ENCODE results near the gene SGPP1. TPM values are rescaled to one million over a fixed set of nuclear protein-coding genes. Genes with fewer than 3 reads are reported as not detected.
"Not testable (repeated sequence)": the region's sequence is repeated elsewhere in the genome, so short reads cannot be mapped to it uniquely, and the experiment has no call there.

Gene SGPP1
- total RNA-seq, 1 donor from 2014 or later, result 21.8 TPM

DNA sequence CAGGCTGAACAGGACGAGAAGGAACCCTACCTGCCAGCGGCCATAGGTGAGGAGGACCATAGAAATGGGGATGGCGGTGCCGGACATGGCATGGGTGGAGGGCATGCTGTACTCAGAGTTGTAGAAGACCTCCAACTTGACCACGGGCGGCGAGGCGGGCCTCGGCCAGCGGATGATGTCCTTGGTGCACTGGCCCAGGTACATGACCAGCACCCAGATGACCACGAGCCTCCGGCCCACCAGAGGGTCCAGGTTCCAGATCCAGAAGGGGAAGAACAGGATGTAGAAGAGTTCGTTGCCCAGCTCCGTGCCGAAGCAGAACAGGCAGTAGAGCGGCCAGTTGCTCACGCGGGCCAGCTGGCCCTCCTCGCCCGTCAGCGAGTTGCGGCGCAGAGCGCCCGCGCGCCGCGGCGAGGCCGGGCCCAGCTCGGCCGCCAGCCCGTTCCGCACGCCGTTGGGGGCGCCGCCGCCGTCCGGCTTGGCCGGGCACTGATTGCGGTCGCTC is 582 bp downstream of the SGPP1 start:
- intact Hi-C loops (cut with micrococcal nuclease), result loop anchor here (1.0 to 10.0 kb wide), 4 partner anchors 125 to 662 kb away; partner anchors contain the start of genes MTHFD1, PPP2R5E and SYNE2

DNA sequence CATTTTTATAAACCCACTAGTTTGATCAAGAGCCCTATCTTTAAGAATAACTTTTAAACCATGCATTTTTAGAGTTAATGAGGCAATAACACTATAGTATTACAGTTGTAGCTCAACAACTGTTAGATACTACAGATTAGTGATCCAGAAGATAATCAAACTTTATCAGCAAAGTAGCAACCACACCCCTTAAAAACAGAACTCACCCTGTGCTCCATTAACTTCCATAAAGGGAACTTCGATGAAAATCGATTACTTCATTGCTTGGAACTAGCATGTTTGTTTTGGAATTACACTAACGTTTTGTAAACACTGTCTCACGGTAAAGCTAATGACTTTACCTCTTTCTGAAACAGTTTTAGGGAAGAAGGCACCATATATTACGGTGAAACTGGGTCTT is 1.4 kb downstream of the SGPP1 start:
- intact Hi-C loops (cut with micrococcal nuclease), result loop anchor here (2.0 to 10.0 kb wide), 3 partner anchors 126 to 662 kb away; partner anchors contain the start of genes MTHFD1 and SYNE2

DNA sequence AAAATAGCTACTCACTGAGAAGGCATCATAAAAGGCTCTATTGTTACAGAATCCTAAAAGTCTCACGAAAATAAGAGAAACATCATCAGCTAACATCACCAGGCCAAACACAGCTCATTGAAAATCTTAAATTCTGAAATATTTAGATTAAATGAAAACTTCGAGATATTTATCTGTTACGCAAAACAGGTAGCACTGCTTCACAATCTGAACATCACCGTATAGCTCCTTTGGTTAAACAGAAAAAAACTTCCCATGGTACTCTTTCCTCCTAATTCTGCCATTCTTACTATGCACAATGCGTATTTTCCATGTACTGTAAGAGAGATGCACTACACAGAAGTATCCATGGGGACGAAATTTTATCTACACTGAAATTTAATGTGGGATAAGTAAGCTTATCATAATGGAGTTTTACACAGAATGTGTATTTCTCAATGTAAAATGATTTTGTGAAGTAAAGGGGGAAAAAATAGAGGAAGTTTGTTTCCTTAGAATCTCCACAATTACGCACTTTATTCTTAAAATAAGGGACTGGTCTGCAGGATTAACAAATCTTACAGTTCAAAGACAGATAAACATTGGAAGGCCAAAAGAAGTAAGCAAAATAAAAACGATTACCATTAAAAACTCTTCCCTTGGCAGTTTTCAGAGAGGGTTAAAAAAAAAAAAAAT is 1.9 kb downstream of the SGPP1 start:
- intact Hi-C loops (cut with micrococcal nuclease), result loop anchor here (2.0 to 10.0 kb wide), 3 partner anchors 126 to 663 kb away; partner anchors contain the start of genes MTHFD1 and SYNE2

DNA sequence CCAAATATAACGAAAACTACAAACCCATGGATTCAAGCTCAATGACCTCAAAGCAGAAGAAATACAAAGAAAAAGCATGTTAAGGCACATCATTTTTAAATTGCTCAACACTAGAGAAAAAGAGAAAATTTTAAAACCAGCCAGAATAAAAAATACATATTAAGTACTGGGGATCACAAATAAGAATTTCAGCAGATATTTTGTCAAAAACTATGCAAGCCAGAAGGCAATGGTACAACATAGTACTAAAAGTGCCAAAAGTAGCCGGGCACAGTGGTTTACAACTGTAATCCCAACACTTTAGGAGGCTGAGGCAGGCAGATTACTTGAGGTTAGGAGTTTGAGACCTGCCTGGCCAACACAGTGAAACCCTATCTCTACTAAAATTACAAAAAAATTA is 10.2 kb downstream of the SGPP1 start:
- intact Hi-C loops (cut with micrococcal nuclease), result loop anchor here (1.0 kb wide), 1 partner anchor 11 kb away; the partner anchor contains the start of gene SGPP1

DNA sequence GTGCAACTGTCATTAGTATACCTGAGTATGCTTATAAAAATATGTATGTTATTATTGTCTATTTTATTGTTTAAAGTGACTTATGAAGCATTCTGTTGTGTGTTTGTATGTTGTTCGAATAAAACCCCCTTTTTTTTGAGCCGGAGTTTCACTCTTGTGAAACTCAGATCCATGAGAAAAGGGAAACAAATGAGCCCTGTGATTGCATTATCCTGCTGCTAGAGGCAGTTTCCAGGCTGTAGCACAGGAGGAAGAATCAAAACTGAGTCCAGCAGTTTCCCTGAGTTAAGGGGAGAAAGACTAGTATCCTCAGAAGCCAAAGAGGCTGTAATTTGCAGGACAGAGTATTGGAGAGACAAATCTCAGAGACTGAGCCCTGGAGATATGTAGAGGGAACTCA is 12.5 kb downstream of the SGPP1 start:
- intact Hi-C loops (cut with micrococcal nuclease), result no loop called here

DNA sequence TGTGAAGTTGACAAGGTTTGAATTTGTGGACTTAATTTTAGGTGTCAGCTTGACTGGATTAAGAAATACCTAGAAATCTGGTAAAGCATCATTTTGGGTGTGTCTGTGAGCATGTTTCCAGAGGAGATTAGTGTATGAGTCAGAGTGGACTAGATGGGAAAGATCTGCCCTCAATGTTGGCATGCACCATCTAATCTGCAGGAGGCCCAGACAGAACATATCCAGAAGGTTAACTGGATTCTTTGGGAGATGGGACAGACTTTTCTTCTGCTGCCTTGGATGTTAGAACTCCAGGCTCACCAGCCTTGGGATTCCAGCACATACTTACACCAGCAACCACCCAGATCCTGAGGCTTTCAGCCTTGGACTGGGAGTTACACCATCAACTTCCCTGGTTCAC is 14.1 kb downstream of the SGPP1 start:
- intact Hi-C loops (cut with micrococcal nuclease), result loop anchor here (5.0 kb wide), 1 partner anchor 71 kb away; the partner anchor contains the start of gene WDR89

DNA sequence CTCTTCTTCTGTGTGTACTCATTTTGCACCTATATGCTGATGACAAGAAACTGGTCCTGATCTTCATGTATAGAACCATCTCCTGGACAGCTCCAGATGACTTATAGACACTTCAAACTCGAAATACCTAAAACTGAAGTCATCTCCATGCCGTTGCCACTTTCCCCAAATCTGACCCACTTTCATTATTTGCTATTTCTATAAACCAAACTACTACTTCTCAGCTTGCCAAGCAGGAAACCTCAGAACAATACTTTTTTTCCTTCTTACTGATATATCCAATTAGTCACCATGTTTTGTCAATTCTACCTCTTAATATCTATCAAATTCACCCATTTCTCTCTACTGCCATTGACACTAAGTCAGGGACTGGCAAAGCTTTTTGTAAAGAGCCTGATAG is 14.8 kb downstream of the SGPP1 start:
- intact Hi-C loops (cut with micrococcal nuclease), result loop anchor here (5.0 kb wide), 1 partner anchor 71 kb away; the partner anchor contains the start of gene WDR89

DNA sequence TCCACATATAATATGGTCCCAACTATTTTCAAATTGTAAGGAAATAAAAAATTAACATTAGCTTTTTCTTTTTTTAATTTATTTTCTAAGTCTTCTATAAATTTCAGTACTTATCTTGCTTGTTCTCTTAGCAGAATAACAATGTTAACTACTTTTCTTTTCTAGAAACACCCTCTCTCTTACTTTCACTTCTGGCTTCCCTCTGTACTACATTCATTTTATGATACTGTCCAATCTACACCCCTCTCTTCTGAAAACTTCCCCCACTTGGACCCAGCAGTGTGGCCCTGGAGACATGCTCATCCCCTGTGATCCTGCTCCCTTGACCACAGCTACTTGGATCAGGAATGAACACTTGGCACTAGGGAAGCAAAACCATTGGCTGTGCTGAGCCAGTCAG is 15.7 kb downstream of the SGPP1 start:
- intact Hi-C loops (cut with micrococcal nuclease), result loop anchor here (5.0 kb wide), 1 partner anchor 70 kb away; the partner anchor contains the start of gene WDR89

DNA sequence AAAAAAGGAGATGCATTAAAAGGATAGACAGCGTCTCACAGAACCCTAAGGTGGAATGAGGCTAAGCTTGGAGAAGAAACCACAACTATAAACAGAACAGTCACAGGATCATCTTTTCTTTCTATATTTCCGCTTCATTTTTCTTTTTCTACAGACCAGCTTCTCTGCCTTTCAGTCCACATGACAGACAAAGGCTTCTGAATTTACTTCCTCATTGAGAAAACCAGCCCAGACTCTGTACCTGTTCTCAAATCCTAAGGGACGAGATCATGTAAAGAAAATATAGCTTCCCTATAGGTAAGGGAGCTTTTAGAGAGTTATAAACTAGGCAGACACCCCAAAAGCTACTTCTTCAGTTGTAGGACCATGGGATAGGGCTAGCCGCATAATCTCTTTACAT is 17.4 kb downstream of the SGPP1 start:
- intact Hi-C loops (cut with micrococcal nuclease), result loop anchor here (5.0 kb wide), 1 partner anchor 68 kb away; the partner anchor contains the start of gene WDR89

DNA sequence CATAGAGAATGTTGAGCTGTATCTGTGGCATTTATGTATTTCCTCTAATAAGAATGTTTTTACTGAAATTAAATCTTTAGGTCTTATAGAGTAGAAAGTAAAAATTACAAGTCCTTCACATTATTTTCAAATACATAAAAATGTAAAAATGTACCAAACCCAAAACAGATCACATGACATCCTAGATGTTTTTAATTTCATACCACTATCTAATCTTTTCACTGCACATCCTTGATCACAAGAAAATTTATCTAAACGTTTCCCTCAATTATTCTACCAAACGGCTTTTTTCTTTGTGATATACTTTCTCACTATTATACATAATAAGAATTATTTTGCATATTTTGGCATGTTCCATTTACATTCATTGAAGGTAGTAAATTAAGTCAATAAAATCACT is 18.3 kb downstream of the SGPP1 start:
- intact Hi-C loops (cut with micrococcal nuclease), result no loop called here

DNA sequence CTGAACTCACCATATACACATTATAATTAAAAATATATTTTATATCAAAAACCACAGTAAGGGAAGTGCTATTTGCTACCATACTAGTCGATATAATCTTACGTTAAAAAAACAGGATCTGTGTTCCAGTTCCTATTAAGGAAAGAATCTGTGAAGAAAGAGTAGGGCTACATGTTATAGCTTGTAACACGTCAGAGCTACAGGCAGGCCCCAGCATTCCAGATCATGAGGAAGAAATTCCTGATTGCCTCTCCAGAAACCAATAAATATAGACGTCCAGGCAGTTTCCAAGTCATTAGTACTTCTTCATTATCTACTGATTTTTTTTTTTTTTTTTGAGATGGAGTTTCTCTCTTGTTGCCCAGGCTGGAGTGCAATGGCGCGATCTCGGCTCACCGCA is 20.6 kb downstream of the SGPP1 start:
- intact Hi-C loops (cut with micrococcal nuclease), result no loop called here

DNA sequence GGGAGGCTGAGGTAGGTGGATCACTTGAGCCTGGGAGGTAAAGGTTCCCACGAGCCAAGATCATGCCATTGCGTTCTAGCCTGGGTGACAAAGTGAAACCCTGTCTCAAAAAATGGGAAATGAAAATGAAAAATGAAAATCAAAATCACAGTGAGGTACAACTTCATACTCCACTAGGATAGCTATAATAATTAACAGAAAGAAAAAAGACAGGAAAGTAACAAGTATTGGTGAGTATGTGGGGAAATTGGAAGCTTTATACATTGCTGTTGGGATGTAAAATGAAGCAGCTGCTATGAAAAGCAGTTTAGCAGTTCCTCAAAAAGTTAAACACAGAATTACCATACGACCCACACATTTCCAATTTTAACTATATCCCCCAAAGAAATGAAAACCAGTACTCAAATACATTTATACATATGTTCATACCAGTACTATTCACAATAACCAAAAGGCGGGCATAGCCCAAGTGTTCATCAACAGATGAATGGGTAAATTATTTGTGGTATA is 22.2 kb downstream of the SGPP1 start:
- intact Hi-C loops (cut with micrococcal nuclease), result no loop called here

DNA sequence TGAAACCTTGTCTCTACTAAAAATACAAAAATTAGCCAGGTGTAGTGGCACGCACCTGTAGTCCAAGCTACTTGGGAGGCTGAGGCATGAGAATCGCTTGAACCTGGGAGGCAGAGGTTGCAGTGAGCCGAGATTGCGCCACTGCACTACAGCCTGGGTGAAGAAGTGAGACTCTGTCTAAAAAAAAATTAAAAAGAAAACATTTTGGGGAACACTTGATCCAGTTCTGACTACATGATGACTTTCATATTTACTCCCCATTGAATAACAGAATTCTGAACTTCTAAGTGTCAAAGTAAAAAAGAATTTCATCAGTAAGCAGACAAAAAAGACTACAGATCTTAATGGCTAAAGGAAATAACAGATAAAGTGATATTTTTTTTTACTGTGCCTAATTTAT is 25.3 kb downstream of the SGPP1 start:
- intact Hi-C loops (cut with micrococcal nuclease), result not testable (repeated sequence)

DNA sequence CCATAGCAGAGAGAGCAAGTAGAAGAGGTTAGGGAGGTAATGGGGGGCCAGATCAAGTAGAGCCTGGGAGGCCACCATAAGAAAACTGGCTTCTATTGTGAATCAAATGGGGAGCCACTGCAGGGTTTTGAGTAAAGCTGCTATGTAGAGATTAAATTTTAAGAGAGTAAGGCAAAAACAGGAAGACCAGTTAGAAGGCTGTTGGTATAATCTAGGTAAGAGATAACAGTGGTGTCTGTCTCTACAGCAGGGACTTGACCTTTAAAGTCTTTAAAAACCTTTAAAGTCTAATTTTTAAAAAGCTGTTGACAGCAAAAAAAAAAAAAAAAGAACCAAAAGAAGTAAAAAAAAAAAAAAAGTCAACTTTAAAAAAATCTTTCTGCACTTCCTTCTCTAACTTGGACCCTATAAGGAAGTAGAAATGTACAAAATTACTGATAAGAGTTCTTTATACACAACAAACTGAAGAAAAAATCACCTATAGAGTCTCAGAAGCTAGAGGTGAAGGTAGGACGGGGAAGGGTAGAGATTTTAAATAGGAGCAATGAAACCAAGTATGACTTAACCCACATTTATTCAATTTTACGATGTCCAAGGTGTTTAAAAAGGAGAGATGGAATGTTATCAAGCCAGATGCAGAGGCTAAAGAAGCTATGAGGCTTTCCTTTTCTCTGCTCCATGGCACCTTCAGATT is 26.1 kb downstream of the SGPP1 start:
- intact Hi-C loops (cut with micrococcal nuclease), result no loop called here

DNA sequence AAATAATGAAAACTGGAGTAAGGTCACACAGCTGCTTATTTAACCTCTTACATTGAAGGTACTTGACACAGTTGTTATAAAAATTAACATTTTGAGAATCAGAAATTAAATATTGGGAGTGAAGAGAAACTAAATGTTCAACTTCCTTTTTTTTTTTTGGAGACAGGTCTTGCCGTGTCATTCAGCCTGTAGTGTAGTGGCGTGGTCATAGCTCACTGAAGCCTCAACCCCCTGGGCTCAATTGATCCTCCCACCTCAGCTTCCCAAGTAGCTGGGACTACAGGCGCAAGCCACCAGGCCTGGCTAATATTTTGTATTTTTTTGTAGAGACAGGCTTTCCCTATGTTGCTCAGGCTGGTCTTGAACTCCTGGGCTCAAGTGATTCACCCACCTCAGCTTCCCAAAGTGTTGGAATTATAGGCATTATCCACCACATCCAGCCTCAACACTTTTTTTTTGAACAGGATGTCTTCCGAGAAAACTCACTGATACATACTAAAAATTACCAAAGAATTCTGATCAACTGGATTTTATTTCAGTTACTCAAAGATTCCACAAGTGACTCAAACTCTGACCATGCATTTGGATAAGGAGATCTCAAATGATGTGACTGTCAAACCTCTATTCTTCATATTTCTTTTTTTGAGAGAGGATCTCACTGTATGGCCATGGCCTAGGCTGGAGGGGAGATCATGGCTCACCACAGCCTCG is 35.4 kb downstream of the SGPP1 start:
- intact Hi-C loops (cut with micrococcal nuclease), result no loop called here

DNA sequence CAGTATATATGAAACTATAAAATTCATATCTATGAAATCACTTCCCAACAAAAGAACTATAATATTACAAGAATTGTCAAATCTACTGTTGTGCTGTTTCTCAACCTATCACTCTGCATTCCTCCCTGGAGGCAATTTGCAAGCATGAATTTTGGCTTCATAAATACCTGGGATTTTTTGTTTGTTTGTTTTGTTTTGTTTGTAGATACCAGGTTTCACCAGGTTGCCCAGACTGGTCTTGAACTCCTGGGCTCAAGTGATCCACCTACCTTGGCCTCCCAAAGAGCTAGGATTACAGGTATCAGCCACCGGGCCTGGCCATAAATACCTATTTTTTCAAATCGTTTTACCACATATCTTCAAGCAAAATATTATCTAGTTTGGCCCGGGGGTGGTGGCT is 38.7 kb downstream of the SGPP1 start:
- intact Hi-C loops (cut with micrococcal nuclease), result no loop called here

DNA sequence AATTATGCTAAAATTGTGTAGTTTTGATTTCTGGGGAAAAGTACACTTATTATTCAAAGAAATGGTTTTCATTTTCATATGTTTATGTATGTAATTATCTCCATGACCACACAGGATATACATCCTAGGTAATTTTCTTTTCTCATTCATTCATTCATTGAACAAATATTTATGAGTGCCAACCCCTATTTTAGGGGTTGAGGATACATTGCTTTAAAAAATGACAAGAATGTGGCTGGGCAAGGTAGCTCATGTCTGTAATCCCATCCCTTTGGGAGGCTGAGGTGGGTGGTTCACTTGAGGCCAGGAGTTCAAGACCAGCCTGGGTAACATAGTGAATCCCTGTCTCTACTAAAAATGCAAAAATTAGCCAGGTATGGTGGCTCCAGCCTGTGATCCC is 40.9 kb downstream of the SGPP1 start:
- intact Hi-C loops (cut with micrococcal nuclease), result no loop called here

DNA sequence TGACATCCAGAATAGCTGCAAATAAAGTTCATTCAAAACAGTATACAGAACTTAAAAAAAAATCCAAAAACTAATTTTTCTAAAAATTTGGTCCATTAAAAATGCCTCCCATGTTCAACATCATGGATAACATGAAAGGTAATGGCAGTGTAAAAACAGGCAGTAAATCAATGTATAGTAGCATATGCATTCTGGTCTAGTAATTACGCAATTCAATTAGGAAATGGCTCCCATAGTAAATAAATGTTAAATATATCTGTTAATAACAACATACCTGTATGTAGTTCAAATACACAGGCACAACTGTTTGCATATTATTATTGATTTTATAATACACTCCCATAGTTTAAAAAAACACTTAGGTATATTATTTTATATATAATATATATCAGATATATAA is 42.5 kb downstream of the SGPP1 start:
- intact Hi-C loops (cut with micrococcal nuclease), result no loop called here

DNA sequence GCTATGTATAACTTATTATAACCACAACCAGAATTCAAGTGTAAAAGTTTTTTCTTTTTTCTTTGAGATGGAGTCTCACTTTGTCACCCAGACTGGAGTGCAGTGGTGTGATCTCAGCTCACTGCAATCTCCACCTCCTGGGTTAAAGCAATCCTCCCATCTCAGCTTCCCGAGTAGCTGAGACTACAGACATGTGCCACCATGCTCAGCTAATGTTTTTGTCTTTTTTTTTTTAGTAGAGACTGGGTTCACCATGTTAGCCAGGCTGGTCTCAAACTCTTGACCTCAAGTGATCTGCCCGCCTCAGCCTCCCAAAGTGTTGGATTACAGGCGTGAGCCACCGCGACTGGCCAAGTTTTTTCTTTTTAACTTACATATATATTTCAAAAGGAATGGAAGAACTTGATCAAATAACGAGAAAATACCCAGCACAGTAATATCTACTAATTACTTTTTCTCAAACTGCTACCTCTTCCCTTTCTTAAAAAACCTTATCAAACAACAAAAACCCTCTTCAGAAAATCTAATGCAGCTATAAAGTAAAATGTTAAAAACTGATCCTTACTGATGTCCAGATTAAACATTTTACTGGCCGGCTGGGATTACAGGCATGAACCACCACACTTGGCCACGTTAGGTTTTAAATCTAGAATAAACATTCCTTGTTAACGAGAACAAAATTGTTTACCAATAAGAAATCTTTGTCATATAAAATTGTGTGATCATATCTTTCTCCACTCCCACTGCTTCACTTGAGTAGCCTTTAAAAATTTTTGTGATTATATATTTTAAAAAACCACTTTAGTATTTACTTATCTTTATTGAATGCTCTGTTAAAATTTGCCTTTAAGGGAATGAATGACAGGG is 44.9 kb downstream of the SGPP1 start:
- intact Hi-C loops (cut with micrococcal nuclease), result no loop called here

DNA sequence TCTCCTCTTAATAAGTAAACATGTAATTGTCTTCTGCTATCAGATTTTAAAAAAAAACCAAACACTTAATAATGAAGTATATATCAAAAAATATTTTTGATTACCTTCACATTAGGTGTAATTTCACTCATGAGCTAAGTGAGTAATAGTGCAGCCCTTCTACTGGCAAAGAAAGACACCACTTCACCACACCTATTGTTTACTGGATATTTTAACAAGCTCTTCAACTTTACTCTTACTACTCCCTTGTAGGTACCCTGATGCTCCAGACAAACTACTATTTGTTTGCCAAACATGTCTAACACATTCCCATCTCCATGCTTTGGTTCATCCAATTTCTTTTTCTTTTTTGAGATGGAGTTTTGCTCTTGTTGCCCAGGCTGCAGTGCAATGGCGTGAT is 49.3 kb downstream of the SGPP1 start:
- intact Hi-C loops (cut with micrococcal nuclease), result no loop called here
